Amniotic epithelial cell (primary cell): ENCODE measurements around the gene KNL1.
"Not testable (repeated sequence)": the region's sequence is repeated elsewhere in the genome, so short reads cannot be mapped to it uniquely, and the experiment has no call there.

Experiments used
- DNase-seq: peaks from one replicate; pipeline ENCODE4 v3.0.0-alpha.2; 2010; ENCODE audit warnings: low read depth

Gene KNL1

GRCh38 chr15:40680151-40680550 is 86.1 kb downstream of the KNL1 start:
- DNase-seq, result no peak

GRCh38 chr15:40680959-40681358 is 86.9 kb downstream of the KNL1 start:
- DNase-seq, result not testable (repeated sequence)

GRCh38 chr15:40684381-40684780 is 90.3 kb downstream of the KNL1 start:
- DNase-seq, result no peak

GRCh38 chr15:40685376-40685775 is 91.3 kb downstream of the KNL1 start:
- no peak for DNase-seq

DNA sequence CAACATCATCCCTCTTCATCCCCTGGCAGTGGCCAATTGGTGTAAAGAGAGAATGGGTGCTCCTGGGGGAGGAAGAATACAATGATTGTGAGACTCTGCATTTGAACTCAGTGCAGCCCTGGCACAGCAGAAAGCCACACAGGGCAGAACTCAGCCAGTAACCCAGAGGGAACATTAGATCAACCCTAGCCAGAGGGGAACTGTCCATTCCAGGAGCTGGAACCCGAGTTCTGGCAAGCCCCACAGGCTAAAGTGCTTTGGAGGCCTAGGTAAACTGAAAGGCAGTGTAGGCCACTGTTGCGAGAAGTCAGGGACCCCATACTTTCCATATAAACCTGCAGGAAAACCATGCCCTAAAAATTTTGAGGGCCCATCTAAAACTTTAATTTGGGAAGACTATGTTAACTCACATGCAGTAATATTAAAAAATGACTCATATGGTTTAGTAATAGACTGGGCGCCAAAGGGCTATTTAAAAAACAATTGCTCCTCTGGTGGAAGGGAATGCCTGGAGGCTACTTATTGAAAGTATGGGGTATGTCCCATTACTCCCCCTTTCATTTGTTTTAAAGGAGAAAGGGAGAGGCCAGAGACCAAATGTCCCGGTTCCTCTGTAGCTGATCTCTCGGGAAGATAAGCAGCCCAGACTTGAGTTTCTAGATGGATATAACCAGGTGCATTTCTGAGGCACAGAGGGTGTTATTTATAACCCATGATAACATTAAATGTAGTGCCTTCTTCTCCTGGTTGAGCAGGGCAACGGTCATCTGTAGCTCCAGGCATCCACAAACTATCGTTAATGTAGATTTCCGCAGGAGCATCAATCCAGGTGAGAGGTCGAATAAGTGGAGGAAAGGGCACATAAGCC is 95.1 kb downstream of the KNL1 start:
- no peak for DNase-seq

DNA sequence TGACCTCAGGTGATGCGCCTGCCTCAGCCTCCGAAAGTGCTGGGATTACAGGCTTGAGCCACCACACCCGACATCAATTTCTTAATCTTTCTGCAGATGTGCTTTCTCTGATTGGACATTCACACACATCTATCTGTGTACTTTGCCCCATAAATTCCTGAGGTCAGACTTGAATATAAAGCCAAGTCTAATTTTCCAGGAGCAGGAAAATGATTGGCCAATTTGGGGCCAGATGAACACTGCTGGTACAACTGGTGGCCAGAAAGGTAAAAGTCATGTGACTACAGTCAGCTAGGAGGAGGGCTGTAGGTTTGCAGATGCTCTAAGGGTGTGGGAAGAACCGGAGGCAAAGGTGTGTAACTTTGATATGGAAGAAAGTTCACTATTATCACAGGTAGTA is 97.7 kb downstream of the KNL1 start:
- peak; percentile 29 for DNase-seq

DNA sequence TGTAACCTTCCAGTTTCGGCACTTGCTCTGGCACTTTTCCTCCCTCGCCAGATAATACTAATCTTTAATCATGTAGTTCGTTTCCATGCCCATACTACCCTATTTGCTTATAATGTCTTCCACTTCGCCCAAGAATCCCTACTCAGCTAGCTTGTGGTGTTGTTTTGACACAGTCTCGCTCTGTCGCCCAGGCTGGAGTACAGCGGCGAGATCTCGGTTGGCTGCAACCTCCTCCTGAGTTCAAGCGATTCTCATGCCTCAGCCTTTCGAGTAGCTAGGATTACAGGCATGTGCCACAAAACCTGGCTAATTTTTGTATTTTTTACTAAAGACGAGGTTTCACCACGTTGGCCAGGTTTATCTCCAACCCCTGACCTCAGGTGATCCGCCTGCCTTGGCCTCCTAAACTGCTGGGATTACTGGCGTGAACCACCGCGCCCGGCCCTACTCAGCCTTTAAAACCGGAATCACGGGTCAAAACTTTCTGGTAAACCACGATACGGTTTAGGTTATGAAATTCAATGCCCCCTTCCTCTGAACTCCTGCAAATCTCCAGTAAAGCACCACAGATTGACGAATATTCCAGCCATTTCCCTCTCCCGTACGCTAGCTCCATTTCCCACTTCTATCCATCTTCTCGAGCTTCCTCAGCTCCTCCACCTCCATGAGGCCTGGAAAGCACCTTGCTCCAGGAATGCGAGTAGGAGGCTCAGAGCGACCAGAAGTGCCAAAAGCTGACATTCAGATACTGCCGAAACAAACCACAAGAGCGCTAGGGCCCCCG is 100.0 kb downstream of the KNL1 start:
- peak; percentile 8 for DNase-seq

DNA sequence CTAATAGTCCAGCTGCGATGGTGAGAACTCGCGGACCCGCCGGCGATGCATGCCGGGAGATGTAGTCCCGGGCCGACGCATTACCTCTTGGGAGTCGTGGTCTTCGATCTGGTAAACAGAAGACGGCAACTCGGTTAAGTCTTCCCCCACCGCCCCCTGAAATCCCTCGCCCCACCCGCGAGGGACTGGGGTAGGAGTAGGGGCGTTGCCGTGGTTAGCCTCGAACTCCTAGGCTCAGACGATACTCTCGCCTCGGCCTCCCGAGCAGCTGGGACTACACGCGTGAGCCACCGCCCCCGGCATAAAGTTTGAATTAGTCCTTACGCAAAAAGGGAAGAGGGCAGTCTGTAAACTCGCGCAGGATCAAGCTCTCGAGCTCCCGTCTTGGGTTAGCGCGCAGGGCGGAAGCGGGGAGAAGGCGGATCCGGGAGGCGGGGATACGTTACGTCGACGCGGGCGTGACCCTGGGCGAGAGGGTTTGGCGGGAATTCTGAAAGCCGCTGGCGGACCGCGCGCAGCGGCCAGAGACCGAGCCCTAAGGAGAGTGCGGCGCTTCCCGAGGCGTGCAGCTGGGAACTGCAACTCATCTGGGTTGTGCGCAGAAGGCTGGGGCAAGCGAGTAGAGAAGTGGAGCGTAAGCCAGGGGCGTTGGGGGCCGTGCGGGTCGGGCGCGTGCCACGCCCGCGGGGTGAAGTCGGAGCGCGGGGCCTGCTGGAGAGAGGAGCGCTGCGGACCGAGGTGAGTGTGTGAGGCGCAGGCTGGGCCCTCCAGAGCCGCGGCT is 100.8 kb downstream of the KNL1 start, which contains the start of gene RAD51:
Gene RAD51, plus strand, starts transcription at position 487 of the 781 bp plus-strand sequence. CDS start 3,585 bp downstream, outside the sequence.
- DNase-seq, result peak; percentile 92

- DNase-seq, result peak; percentile 40
Observed at GRCh38 chr15:40695469-40695890, 101.4 kb downstream of the KNL1 start.

DNA sequence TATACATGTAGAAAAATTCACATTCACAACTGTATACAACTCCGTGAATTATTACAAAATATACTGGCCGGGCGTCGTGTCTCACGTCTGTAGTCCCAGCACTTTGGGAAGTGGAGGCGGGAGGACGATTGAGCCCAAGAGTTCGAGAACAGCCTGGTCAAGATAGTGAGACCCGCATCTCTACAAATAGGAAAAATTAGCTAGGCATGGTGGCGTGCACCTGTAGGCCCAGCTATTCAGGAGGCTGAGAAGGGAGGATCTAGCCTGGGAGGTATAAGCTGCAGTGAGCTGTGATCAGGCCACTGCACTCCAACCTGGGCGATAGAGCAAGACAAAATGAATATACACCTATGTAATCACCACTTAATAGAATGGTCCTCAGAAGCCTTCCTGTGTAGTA is 102.2 kb downstream of the KNL1 start:
- DNase-seq, result no peak

DNA sequence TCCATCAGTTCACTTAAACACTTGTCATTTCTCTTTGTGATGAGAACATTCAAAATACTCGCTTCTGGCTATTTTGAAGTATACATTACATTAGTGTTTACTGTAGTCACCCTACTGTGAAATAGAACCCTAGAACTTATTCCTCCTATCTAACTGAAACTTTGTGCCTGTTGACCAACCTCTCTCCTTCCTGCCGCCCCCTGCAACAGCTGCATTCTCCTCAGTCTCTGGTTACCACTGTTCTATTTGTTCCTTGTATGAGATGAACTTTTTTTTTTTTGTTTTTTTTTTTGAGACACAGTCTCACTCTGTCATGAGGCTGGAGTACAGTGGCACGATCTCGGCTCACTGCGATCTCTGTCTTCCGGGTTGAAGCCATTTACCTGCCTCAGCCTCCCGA is 103.9 kb downstream of the KNL1 start:
- DNase-seq, result no peak

DNA sequence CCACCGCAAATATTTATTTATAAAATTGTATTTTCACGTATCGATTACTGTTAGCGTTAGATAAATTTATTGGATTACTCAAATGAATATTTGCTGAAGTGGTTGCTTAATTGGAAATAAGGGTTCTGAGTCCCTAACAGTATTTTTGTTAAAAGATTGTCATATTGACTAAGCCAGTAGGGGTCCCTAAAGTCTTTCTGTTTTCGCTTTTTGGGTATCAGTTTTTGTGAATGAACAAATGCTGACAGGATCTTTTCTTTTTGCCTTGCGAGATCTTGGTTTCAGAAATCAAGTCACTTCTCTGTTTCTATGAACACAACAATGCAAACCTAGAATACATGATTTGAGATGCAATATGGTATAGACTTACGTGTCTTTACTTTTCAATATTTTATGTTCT is 108.0 kb downstream of the KNL1 start:
- DNase-seq, result peak; percentile 20

DNA sequence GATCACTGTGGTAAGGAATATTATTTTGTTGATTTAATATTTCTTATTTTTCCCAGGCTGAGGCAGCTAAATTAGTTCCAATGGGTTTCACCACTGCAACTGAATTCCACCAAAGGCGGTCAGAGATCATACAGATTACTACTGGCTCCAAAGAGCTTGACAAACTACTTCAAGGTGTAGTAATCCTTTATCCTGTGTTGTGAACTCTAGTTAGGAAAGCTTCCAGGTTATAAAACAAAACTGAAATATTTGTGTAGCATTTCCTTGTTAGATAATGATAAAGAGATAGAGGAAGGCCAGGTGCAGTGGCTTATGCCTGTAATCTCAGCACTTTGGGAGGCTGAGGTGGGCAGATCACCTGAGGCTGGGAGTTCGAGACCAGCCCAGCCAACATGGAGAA is 112.1 kb downstream of the KNL1 start:
- no peak for DNase-seq
